ENCODE data around the gene SALL1.

DNA sequence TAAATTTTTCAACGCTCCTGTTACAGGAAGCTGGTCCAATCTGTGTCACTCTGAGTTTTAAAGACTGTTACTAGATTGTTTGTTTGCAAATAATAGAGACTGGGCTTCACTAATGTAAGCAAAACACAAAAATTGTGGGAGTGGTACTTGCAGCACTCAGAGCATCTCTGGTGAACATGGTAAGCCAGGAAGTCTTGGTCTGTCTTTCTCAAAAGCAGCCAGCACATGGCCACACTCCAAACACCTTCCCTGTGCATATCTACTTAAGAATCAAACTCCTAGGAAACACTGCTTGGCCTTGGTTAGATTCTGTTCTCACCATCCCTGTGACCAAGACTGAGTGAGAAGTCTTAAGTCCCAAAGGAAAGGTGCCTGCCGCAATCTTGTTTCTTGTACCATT lies 49.7 kb upstream of the SALL1 start:
- TF ChIP-seq CTCF (IDR thresholded peaks at IDR 0.05; ENCODE audit: control extremely low read depth in 1 of 3, insufficient read depth in 1 of 3, low read depth in 1 of 3, low read length in 3 of 3) = no peak
- no peak for TF ChIP-seq CREB1 (IDR thresholded peaks at IDR 0.05)
- TF ChIP-seq POLR2A (IDR thresholded peaks at IDR 0.05; ENCODE audit: control extremely low read depth in 1 of 2, low read depth in 2 of 2, low read length in 2 of 2) = no peak
- TF ChIP-seq CHD2 (IDR thresholded peaks at IDR 0.05; ENCODE audit: low read length) = no peak
- no peak for TF ChIP-seq USF2 (IDR thresholded peaks at IDR 0.05; ENCODE audit: low read length)
- TF ChIP-seq RXRA (IDR thresholded peaks at IDR 0.05; ENCODE audit: insufficient read depth, low read depth, low read length) = no peak
- no peak for TF ChIP-seq EZH2 (IDR thresholded peaks at IDR 0.05; ENCODE audit: low read depth, low read length, severe bottlenecking)
- no peak for TF ChIP-seq MAFK (IDR thresholded peaks at IDR 0.05; ENCODE audit: low read depth, low read length)
- TF ChIP-seq SIN3A (conservative IDR thresholded peaks at IDR 0.05 in 1 of 2, IDR thresholded peaks at IDR 0.05 in 1 of 2; ENCODE audit: low read depth in 1 of 2, low read length in 2 of 2) = no peak
- no peak for TF ChIP-seq FOSL1 (IDR thresholded peaks at IDR 0.05; ENCODE audit: insufficient read depth, low read depth, low read length)
- TF ChIP-seq ZNF274 (IDR thresholded peaks at IDR 0.05; ENCODE audit: borderline replicate concordance, extremely low read depth, low read length) = no peak
- TF ChIP-seq TAF1 (IDR thresholded peaks at IDR 0.05; ENCODE audit: low read depth, low read length) = no peak

Data from H1 (cell line).